Measurements from ENCODE around the gene AMZ1.

AMZ1 gene

GRCh38 chr7:2710901-2711551, 23.0 kb downstream of the AMZ1 start:
- Histone ChIP-seq H3K4me1 (ENCODE audit: control insufficient read depth, insufficient read depth, low read length) (peaks cover 17% of the 10 kb centered on the region), H3K27ac (ENCODE audit: insufficient read depth, low read depth, low read length, poor library complexity, severe bottlenecking) (no peak overlapping the region), H3K36me3 (ENCODE audit: control insufficient read depth, insufficient read depth, low read length) (no peaks in the 10 kb centered on the region), H3K9me3 (ENCODE audit: control insufficient read depth, low read length) (no peaks in the 10 kb centered on the region), H3K27me3 (ENCODE audit: control insufficient read depth, insufficient read depth, low read length, poor library complexity, severe bottlenecking) (no peaks in the 10 kb centered on the region), H3K4me3 (ENCODE audit: insufficient read depth, low read depth, low read length) (no peak overlapping the region)
- WGBS, 2 experiments: 69% methylated on average over 4 of the region's 4 CpGs

DNA sequence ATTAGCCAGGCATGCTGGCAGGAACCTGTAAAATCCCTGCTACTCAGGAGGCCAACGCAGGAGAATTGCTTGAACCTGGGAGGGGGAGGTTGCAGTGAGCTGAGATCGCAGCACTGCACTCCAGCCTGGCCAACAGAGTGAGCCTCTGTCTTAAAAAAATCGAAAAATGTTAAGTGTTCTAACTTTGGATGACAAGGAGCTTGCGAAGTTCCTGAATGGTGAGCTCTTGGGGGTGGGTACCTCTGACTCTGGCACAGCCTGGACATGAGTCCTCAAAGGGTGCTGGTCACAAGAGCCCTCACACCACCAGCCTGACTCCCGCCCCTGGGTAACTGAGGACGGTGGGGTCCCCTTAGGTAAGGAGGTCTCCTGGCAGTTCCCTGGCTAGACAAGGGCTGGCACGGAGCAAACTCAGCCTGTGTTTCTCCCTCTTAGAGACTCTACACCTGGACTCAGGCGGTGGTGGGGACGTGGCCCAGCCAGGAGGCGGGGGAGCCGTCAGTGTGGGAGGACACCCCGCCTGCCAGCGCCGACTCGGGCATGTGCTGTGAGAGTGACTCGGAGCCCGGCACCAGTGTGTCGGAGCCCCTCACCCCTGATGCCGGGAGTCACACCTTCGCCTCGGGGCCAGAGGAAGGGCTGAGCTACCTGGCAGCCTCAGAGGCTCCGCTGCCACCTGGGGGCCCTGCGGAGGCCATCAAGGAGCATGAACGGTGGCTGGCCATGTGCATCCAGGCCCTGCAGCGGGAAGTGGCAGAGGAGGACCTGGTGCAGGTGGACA, 24.1 kb downstream of the AMZ1 start:
- peaks cover 10% of the 10 kb centered on the region for H3K4me1 ChIP-seq (ENCODE audit: control insufficient read depth, insufficient read depth, low read length)
- H3K36me3 ChIP-seq (ENCODE audit: control insufficient read depth, insufficient read depth, low read length): no peaks in the 10 kb centered on the region
- H3K4me3 ChIP-seq (ENCODE audit: insufficient read depth, low read depth, low read length): no peak overlapping the region
- H3K27me3 ChIP-seq (ENCODE audit: control insufficient read depth, insufficient read depth, low read length, poor library complexity, severe bottlenecking): no peaks in the 10 kb centered on the region
- H3K27ac ChIP-seq (ENCODE audit: insufficient read depth, low read depth, low read length, poor library complexity, severe bottlenecking): no peak overlapping the region
- no peaks in the 10 kb centered on the region for H3K9me3 ChIP-seq (ENCODE audit: control insufficient read depth, low read length)
- 93 to 95% methylated on average over 25 of the region's 25 CpGs for WGBS, 2 experiments

DNA sequence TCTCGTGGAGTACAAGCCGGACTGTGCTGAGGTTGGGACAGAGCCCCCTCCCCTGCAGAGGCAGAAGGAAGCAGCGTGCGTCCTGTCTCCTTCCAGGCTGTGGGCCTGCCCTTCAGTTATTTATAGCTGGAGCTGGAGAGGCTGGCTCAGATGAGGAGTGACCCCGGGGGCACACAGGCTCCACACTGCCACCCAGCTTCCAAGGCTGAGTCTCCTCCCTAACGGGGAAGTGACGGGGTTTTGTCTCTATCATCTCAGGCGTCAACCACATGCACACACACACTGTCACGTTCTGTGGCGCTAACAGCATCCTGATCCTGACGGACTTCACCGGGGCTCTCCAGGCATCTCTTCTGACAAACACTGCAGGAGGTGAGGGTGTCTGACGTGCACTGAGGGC, 25.4 kb downstream of the AMZ1 start:
- Histone ChIP-seq H3K4me1 (ENCODE audit: control insufficient read depth, insufficient read depth, low read length) (peaks cover 4% of the 10 kb centered on the region), H3K27ac (ENCODE audit: insufficient read depth, low read depth, low read length, poor library complexity, severe bottlenecking) (no peak overlapping the region), H3K4me3 (ENCODE audit: insufficient read depth, low read depth, low read length) (no peak overlapping the region), H3K27me3 (ENCODE audit: control insufficient read depth, insufficient read depth, low read length, poor library complexity, severe bottlenecking) (no peaks in the 10 kb centered on the region), H3K9me3 (ENCODE audit: control insufficient read depth, low read length) (no peaks in the 10 kb centered on the region), H3K36me3 (ENCODE audit: control insufficient read depth, insufficient read depth, low read length) (no peaks in the 10 kb centered on the region)
- WGBS, 2 experiments: 79 to 81% methylated on average over 13 of the region's 13 CpGs

GRCh38 chr7:2713978-2714377, 26.0 kb downstream of the AMZ1 start:
- WGBS, 2 experiments: 93 to 94% methylated on average over 12 of the region's 12 CpGs
- Histone ChIP-seq H3K4me3 (ENCODE audit: insufficient read depth, low read depth, low read length) (no peak overlapping the region), H3K4me1 (ENCODE audit: control insufficient read depth, insufficient read depth, low read length) (peaks cover 4% of the 10 kb centered on the region), H3K9me3 (ENCODE audit: control insufficient read depth, low read length) (no peaks in the 10 kb centered on the region), H3K27ac (ENCODE audit: insufficient read depth, low read depth, low read length, poor library complexity, severe bottlenecking) (no peak overlapping the region), H3K36me3 (ENCODE audit: control insufficient read depth, insufficient read depth, low read length) (no peaks in the 10 kb centered on the region), H3K27me3 (ENCODE audit: control insufficient read depth, insufficient read depth, low read length, poor library complexity, severe bottlenecking) (no peaks in the 10 kb centered on the region)

DNA sequence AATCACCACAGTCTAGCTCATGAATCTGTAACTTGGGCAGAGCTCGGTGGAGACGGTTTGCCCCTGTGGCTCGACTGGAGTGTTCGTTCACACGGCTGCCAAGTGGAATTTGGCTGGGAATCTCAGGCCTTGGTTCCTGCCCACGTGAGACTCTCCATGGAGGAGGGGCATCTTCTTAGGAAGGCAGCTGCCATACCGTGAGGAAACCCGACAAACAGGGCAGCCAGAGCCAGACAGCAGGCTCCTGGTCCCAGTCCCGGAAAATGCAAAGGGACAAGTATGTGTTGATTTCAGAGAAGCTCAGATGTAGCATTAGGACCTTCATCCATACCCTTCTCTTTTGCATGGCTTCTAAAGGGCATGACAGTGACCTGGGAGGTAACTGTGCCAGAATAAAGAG, 26.6 kb downstream of the AMZ1 start:
- no peaks in the 10 kb centered on the region for H3K9me3 ChIP-seq (ENCODE audit: control insufficient read depth, low read length)
- H3K27ac ChIP-seq (ENCODE audit: insufficient read depth, low read depth, low read length, poor library complexity, severe bottlenecking): no peak overlapping the region
- H3K4me1 ChIP-seq (ENCODE audit: control insufficient read depth, insufficient read depth, low read length): peaks cover 4% of the 10 kb centered on the region
- 92 to 94% methylated on average over 9 of the region's 9 CpGs for WGBS, 2 experiments
- H3K4me3 ChIP-seq (ENCODE audit: insufficient read depth, low read depth, low read length): no peak overlapping the region
- H3K36me3 ChIP-seq (ENCODE audit: control insufficient read depth, insufficient read depth, low read length): no peaks in the 10 kb centered on the region
- no peaks in the 10 kb centered on the region for H3K27me3 ChIP-seq (ENCODE audit: control insufficient read depth, insufficient read depth, low read length, poor library complexity, severe bottlenecking)

DNA sequence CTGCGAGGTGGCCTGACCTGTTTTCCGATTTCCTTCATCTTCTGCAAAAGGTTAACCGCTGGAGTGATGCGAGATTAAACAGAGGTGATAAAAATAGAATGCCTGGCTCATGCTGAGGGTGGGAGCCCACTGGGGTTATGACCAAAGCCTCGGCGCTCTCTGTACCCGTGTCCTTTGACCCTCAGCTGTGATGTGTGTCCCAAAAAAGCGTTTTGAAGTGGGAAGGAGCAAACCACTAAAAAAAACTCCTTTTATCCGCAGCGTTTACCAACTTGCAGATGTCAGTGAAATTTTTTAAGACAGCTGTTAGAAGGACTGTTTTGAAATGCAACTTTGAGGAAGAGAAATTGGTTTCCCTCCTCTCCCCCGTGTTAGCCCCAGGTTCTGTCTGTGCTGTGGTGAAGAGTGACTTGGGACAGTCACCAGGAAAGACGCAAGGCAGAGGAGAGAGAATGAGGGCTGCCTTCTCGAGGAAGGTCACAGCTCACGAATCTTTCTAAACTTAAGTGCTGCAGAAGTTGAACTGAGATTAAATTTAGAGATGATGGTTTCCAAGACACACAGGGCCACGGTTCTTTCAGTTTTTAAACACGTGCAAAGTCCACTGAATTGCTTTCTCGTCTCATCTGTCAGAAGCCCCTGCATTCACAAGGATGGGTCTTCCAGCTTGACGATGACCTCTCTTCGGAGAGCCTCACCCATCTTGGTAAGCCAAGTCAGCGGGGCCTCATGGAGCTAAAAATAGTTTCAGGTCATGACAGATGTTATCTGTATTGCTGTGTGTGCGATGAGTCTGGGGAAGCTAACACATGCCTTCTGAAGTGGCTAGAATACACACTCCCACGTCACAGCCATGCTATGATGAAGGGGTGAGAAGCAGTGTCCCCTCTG, 27.6 kb downstream of the AMZ1 start:
- Histone ChIP-seq H3K4me1 (ENCODE audit: control insufficient read depth, insufficient read depth, low read length) (peaks cover 4% of the 10 kb centered on the region), H3K36me3 (ENCODE audit: control insufficient read depth, insufficient read depth, low read length) (no peaks in the 10 kb centered on the region), H3K4me3 (ENCODE audit: insufficient read depth, low read depth, low read length) (no peak overlapping the region), H3K27ac (ENCODE audit: insufficient read depth, low read depth, low read length, poor library complexity, severe bottlenecking) (no peak overlapping the region), H3K9me3 (ENCODE audit: control insufficient read depth, low read length) (no peaks in the 10 kb centered on the region), H3K27me3 (ENCODE audit: control insufficient read depth, insufficient read depth, low read length, poor library complexity, severe bottlenecking) (no peaks in the 10 kb centered on the region)
- WGBS, 2 experiments: 91 to 92% methylated on average over 22 of the region's 22 CpGs

DNA sequence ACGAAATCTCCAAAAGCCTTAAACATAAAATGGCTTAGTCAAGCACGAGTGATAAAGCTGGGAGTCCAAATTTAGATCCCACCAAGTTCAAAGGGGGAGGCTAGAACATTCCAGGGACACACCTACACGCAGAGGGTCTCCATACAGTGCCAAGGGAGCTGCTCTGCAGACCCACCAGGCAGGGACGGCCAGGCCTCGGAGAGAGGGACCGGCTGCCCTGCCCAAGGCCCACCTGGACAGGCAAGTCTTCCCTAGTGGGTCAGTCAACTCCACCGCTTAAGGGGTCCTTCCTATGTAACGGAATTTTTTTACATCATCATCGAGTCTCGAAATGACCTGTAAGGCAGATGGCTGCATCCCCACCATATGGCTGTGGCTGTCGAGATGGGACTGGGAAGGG, 28.5 kb downstream of the AMZ1 start:
- Histone ChIP-seq H3K36me3 (ENCODE audit: control insufficient read depth, insufficient read depth, low read length) (no peaks in the 10 kb centered on the region), H3K9me3 (ENCODE audit: control insufficient read depth, low read length) (no peaks in the 10 kb centered on the region), H3K27me3 (ENCODE audit: control insufficient read depth, insufficient read depth, low read length, poor library complexity, severe bottlenecking) (no peaks in the 10 kb centered on the region), H3K4me3 (ENCODE audit: insufficient read depth, low read depth, low read length) (no peak overlapping the region), H3K4me1 (ENCODE audit: control insufficient read depth, insufficient read depth, low read length) (peaks cover 4% of the 10 kb centered on the region), H3K27ac (ENCODE audit: insufficient read depth, low read depth, low read length, poor library complexity, severe bottlenecking) (no peak overlapping the region)
- WGBS, 2 experiments: 95 to 97% methylated on average over 11 of the region's 11 CpGs

DNA sequence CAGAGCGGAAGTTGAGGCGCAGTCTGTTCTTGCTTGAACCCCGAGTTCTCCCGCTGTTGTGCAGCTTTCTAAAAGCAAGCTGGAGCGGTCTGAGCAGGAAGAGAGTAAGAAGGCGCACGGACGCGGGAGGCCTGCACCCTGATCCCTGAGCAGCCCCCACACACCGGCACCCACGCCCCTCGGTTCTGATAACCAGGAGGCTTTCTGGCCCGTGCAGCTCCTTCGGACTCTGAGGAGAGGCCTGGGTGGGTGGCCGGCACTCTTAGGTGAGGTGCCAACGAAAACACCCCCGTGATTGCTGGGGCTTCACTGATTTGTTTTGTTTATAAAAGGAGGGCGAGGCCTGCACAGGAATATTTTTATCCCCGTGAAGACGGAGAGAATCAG, 28.9 kb downstream of the AMZ1 start:
- Histone ChIP-seq H3K9me3 (ENCODE audit: control insufficient read depth, low read length) (no peaks in the 10 kb centered on the region), H3K27ac (ENCODE audit: insufficient read depth, low read depth, low read length, poor library complexity, severe bottlenecking) (no peak overlapping the region), H3K36me3 (ENCODE audit: control insufficient read depth, insufficient read depth, low read length) (no peaks in the 10 kb centered on the region), H3K4me1 (ENCODE audit: control insufficient read depth, insufficient read depth, low read length) (peaks cover 4% of the 10 kb centered on the region), H3K4me3 (ENCODE audit: insufficient read depth, low read depth, low read length) (no peak overlapping the region), H3K27me3 (ENCODE audit: control insufficient read depth, insufficient read depth, low read length, poor library complexity, severe bottlenecking) (no peaks in the 10 kb centered on the region)
- WGBS, 2 experiments: 85 to 86% methylated on average over 20 of the region's 20 CpGs

DNA sequence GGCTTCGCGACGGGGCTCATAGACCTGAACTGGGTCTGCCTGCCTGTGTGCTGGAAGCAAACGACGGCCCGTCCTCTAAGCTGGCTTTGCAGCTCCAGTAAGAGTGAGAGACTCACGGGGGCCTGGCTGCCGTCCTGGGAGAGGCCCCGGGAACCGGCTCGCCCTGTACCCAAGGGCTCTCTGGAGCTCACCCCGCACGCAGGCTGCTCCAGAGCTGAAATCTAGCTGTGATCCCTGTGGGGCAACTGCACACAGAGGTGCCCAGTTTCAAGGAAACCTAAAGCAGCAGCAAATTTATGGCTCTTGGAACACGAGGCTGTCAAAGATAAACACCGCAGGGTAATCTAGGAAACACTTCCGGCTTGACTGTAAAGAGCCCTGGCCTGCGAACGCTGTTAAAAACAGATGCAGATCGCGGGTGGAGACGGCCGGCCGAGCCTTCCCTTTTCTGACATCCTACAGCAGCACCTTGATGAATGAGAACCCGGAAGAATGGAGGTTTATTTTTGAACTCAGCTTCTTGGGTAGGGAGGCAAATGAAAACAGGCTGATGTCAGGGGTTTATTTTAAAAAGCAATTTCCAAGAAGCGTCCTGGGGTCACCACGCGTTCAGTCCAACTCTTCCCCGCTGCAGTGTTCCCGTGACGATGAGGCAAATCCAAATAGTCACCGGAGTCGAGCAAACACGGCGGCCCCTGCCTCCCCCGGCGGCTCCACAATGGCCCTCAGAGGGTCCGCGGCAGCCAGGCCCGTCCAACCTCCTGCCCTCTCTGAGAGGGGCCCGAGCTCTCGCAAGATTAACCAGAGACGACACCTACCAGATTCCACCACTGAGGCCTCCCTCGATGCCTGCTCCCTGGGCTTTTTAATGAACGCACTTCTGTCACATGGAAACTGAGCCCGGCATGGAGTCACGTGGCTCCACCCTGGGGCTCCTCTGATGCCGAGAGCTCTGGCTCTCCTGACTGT, 29.6 kb downstream of the AMZ1 start:
- peaks cover 4% of the 10 kb centered on the region for H3K4me1 ChIP-seq (ENCODE audit: control insufficient read depth, insufficient read depth, low read length)
- H3K36me3 ChIP-seq (ENCODE audit: control insufficient read depth, insufficient read depth, low read length): no peaks in the 10 kb centered on the region
- no peak overlapping the region for H3K27ac ChIP-seq (ENCODE audit: insufficient read depth, low read depth, low read length, poor library complexity, severe bottlenecking)
- 93% methylated on average over 47 of the region's 47 CpGs for WGBS, 2 experiments
- H3K9me3 ChIP-seq (ENCODE audit: control insufficient read depth, low read length): no peaks in the 10 kb centered on the region
- no peaks in the 10 kb centered on the region for H3K27me3 ChIP-seq (ENCODE audit: control insufficient read depth, insufficient read depth, low read length, poor library complexity, severe bottlenecking)
- no peak overlapping the region for H3K4me3 ChIP-seq (ENCODE audit: insufficient read depth, low read depth, low read length)

Data from ectodermal cell (in vitro differentiated cells).